H1 (cell line): ENCODE data around the gene AGAP3. TPM values are rescaled to one million over a fixed set of nuclear protein-coding genes. Genes with fewer than 3 reads are reported as not detected.

Experiments
- CEBPB ChIP-seq: IDR thresholded peaks from 2 replicates; pipeline ENCODE4 v1.6.1; 2012; ENCODE audit warnings: low read depth, low read length
- FOSL1 ChIP-seq: IDR thresholded peaks from 2 replicates; pipeline ENCODE4 v1.6.1; 2011; ENCODE audit warnings: mild to moderate bottlenecking, low read depth, low read length, moderate library complexity; ENCODE audit not compliant: insufficient read depth
- POU5F1 ChIP-seq: IDR thresholded peaks from 2 replicates; pipeline ENCODE4 v1.6.1; 2011; ENCODE audit warnings: low read depth, mild to moderate bottlenecking, low read length, moderate library complexity
- polyA plus RNA-seq, 7 experiments: library from polyadenylated mRNA; depleted of rRNA in 3 of 7; stranded (reverse) in 5 of 7; unstranded in 2 of 7; fragments of >200 nt in 5 of 7; fragments of 200-250 nt in 2 of 7; gene quantifications; 1 replicate in 5 of 7; 2 replicates in 1 of 7; 4 replicates in 1 of 7; pipeline versions ENCODE4 v1.2.1 to v1.2.3, GENCODE V29; 2011 to 2013; ENCODE audit warnings: missing spikeins in 2 of 7, mixed read lengths in 2 of 7
- total RNA-seq: library from RNA; stranded (reverse); fragmentation: NEBNext Ultra II Directional; extraction: Animal tissue kit (Norgen Biotek cat#: 25700); gene quantifications from 2 replicates; pipeline ENCODE4 v1.2.1, GENCODE V29; 2021
- TF ChIP-seq, protein P1 (sequence below): fragments of 300-600 bp; sonication (generic); IDR thresholded peaks from 2 replicates; pipeline ENCODE4 v1.7.1; 2012; ENCODE audit warnings: low read length, moderate library complexity, mild to moderate bottlenecking, inconsistent platforms; ENCODE audit not compliant: insufficient replicate concordance

The AGAP3 gene
- total and polyA plus RNA-seq, 2 of the 8 experiments (the other 6 are each of a cell fraction or from before 2014, with no cell fraction given), result 66.4 to 120 TPM

- TF ChIP-seq, protein P1, sequence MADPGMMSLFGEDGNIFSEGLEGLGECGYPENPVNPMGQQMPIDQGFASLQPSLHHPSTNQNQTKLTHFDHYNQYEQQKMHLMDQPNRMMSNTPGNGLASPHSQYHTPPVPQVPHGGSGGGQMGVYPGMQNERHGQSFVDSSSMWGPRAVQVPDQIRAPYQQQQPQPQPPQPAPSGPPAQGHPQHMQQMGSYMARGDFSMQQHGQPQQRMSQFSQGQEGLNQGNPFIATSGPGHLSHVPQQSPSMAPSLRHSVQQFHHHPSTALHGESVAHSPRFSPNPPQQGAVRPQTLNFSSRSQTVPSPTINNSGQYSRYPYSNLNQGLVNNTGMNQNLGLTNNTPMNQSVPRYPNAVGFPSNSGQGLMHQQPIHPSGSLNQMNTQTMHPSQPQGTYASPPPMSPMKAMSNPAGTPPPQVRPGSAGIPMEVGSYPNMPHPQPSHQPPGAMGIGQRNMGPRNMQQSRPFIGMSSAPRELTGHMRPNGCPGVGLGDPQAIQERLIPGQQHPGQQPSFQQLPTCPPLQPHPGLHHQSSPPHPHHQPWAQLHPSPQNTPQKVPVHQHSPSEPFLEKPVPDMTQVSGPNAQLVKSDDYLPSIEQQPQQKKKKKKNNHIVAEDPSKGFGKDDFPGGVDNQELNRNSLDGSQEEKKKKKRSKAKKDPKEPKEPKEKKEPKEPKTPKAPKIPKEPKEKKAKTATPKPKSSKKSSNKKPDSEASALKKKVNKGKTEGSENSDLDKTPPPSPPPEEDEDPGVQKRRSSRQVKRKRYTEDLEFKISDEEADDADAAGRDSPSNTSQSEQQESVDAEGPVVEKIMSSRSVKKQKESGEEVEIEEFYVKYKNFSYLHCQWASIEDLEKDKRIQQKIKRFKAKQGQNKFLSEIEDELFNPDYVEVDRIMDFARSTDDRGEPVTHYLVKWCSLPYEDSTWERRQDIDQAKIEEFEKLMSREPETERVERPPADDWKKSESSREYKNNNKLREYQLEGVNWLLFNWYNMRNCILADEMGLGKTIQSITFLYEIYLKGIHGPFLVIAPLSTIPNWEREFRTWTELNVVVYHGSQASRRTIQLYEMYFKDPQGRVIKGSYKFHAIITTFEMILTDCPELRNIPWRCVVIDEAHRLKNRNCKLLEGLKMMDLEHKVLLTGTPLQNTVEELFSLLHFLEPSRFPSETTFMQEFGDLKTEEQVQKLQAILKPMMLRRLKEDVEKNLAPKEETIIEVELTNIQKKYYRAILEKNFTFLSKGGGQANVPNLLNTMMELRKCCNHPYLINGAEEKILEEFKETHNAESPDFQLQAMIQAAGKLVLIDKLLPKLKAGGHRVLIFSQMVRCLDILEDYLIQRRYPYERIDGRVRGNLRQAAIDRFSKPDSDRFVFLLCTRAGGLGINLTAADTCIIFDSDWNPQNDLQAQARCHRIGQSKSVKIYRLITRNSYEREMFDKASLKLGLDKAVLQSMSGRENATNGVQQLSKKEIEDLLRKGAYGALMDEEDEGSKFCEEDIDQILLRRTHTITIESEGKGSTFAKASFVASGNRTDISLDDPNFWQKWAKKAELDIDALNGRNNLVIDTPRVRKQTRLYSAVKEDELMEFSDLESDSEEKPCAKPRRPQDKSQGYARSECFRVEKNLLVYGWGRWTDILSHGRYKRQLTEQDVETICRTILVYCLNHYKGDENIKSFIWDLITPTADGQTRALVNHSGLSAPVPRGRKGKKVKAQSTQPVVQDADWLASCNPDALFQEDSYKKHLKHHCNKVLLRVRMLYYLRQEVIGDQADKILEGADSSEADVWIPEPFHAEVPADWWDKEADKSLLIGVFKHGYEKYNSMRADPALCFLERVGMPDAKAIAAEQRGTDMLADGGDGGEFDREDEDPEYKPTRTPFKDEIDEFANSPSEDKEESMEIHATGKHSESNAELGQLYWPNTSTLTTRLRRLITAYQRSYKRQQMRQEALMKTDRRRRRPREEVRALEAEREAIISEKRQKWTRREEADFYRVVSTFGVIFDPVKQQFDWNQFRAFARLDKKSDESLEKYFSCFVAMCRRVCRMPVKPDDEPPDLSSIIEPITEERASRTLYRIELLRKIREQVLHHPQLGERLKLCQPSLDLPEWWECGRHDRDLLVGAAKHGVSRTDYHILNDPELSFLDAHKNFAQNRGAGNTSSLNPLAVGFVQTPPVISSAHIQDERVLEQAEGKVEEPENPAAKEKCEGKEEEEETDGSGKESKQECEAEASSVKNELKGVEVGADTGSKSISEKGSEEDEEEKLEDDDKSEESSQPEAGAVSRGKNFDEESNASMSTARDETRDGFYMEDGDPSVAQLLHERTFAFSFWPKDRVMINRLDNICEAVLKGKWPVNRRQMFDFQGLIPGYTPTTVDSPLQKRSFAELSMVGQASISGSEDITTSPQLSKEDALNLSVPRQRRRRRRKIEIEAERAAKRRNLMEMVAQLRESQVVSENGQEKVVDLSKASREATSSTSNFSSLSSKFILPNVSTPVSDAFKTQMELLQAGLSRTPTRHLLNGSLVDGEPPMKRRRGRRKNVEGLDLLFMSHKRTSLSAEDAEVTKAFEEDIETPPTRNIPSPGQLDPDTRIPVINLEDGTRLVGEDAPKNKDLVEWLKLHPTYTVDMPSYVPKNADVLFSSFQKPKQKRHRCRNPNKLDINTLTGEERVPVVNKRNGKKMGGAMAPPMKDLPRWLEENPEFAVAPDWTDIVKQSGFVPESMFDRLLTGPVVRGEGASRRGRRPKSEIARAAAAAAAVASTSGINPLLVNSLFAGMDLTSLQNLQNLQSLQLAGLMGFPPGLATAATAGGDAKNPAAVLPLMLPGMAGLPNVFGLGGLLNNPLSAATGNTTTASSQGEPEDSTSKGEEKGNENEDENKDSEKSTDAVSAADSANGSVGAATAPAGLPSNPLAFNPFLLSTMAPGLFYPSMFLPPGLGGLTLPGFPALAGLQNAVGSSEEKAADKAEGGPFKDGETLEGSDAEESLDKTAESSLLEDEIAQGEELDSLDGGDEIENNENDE, result no peak
- no peak for TF ChIP-seq POU5F1
- TF ChIP-seq CEBPB, result no peak
- no peak for TF ChIP-seq FOSL1
These were observed 8.5 kb upstream of the AGAP3 start (continued) for GRCh38 chr7:151077705-151078232.
